Coronary artery (tissue), 2 donors: ENCODE measurements around the gene KMT2E.

Experiments
- DNase-seq: peaks from one replicate; pipeline ENCODE4 v3.0.0-alpha.2; 2017; ENCODE audit warnings: low spot score
- H3K27ac ChIP-seq, 2 donors: fragments of 200-600 bp; sonication (generic); one replicate each; pipeline ENCODE4 v1.5.1; 2016 to 2019
- H3K4me3 ChIP-seq: fragments of 200-600 bp; sonication (generic); 2 replicates; pipeline ENCODE4 v1.5.1; 2016; ENCODE audit warnings: mild to moderate bottlenecking, moderate library complexity
- CTCF ChIP-seq: fragments of 200-600 bp; sonication (generic); IDR thresholded peaks from one replicate; pipeline ENCODE4 v1.5.1; 2019; ENCODE audit warnings: antibody characterized with exemption

Gene KMT2E, protein sequence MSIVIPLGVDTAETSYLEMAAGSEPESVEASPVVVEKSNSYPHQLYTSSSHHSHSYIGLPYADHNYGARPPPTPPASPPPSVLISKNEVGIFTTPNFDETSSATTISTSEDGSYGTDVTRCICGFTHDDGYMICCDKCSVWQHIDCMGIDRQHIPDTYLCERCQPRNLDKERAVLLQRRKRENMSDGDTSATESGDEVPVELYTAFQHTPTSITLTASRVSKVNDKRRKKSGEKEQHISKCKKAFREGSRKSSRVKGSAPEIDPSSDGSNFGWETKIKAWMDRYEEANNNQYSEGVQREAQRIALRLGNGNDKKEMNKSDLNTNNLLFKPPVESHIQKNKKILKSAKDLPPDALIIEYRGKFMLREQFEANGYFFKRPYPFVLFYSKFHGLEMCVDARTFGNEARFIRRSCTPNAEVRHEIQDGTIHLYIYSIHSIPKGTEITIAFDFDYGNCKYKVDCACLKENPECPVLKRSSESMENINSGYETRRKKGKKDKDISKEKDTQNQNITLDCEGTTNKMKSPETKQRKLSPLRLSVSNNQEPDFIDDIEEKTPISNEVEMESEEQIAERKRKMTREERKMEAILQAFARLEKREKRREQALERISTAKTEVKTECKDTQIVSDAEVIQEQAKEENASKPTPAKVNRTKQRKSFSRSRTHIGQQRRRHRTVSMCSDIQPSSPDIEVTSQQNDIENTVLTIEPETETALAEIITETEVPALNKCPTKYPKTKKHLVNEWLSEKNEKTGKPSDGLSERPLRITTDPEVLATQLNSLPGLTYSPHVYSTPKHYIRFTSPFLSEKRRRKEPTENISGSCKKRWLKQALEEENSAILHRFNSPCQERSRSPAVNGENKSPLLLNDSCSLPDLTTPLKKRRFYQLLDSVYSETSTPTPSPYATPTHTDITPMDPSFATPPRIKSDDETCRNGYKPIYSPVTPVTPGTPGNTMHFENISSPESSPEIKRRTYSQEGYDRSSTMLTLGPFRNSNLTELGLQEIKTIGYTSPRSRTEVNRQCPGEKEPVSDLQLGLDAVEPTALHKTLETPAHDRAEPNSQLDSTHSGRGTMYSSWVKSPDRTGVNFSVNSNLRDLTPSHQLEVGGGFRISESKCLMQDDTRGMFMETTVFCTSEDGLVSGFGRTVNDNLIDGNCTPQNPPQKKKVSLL (N-terminal part only)

GRCh38 chr7:105013816-105014692 lies at the start of gene KMT2E:
Gene KMT2E, plus strand, starts transcription at chr7:105014205. Its CDS starts 26,748 bp downstream, at chr7:105040953.
- H3K27ac ChIP-seq = peak within 1 kb of the TSS; percentile 99 to 100
- H3K4me3 ChIP-seq = peak within 1 kb of the TSS; percentile 94
- peak; percentile 90 for DNase-seq
- TF ChIP-seq CTCF = no peak

DNA sequence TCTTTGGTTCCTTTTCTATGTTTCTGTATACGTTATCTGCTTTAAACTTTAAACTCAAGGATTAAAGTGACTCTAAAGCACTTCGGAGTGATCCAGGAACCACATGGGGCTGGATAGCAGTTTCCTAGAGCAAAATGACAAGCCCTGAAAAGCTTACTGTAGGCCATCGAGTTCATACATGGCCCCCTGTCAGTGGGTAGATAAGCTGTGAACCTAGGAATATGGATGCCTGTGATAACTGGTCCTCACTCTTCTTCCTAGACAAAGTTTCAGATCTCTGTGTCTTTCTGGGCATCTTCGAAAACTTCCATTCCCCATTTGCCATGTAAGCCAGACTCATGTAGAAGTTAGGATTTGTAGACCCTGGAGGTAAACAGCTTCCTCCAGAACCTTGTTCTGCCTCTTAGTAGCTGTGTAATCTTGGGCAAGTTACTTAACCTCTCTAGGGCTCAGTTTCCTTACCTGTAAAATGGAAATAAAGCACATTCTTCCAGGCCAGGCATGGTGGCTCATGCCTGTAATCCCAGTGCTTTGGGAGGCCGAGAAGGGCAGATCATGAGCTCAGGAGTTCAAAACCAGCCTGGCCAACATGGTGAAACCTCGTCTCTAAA lies 49.3 kb upstream of the KMT2E start:
- no peak for DNase-seq
- no peak for TF ChIP-seq CTCF
- Histone ChIP-seq H3K4me3 (no peak overlapping the region), H3K27ac (peak overlapping the region; percentile 32 to 77)

DNA sequence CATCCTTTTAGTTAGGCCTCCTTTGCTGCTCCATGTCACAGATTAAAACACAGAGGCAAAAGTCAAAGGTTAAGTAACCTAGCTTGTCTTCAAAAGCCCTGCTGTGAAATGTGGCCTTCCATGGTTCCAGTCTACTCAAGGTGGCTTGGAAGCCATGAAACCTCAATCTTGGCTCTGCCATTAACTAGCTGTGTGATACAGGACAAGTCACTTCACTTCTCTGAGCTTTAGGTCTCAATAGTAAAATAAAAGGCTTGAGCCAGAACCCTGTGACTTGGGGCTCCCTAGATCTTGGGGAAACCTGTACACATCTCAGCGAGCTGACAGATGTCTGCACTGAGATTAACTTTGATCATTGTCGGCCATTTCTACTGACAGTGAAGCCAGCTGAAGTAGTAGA lies 48.0 kb upstream of the KMT2E start:
- no peak for DNase-seq
- Histone ChIP-seq H3K4me3 (no peak overlapping the region), H3K27ac (no peak overlapping the region)
- no peak for TF ChIP-seq CTCF

DNA sequence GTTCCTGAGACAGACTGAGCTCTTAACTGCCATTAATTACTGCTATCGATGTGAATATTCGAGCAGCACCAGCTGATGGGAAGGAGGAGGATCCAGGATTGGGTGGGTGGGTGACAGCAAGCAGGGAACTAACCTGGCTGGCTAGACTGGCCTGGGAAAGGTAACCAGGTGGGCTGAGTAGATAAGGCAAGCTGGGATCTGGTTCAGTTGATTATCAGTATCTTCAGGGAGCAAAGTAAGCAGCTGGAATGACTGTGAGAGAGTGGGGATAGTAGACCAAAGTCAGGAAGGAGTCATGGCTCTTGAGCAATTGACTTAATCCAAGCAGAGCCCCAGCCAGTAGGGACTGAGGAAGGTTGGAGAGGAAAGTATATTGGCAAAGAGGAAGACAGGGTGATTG lies 46.9 kb upstream of the KMT2E start:
- H3K4me3 ChIP-seq = no peak overlapping the region
- H3K27ac ChIP-seq = peak overlapping the region in 1 of 2 donors; percentile 75
- TF ChIP-seq CTCF = no peak
- DNase-seq = no peak

GRCh38 chr7:104967595-104967994 lies 46.4 kb upstream of the KMT2E start:
- no peak for TF ChIP-seq CTCF
- Histone ChIP-seq H3K27ac (peak overlapping the region in 1 of 2 donors; percentile 75), H3K4me3 (no peak overlapping the region)
- DNase-seq = no peak

DNA sequence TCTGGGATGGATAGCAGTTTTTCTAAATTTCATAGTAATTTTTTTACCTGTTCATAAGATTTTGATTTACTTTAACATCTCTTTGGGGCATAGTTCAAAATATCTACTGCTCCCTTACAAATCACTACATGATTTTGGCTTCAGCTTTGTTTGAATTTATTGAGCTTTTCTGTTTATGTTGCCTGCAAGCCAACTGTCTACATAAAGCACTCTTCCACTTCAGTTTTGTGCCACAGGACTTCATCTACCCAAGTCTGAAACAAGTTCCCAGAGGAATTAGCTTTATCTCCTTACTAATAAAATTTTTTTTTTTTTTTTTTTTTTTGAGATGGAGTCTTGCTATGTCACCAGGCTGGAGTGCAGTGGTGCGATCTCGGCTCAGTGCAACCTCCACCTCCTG lies 45.4 kb upstream of the KMT2E start:
- Histone ChIP-seq H3K4me3 (no peak overlapping the region), H3K27ac (peak overlapping the region in 1 of 2 donors; percentile 29)
- no peak for TF ChIP-seq CTCF
- no peak for DNase-seq
